Stimulated activated CD8-positive, alpha-beta memory T cell treated with anti-CD3 and anti-CD28 coated beads, Interleukin-7, amount 100 ng/mL, for 24 hours (primary cell): ENCODE measurements around the gene LRRFIP2.

Source experiments
- DNase-seq: peaks from one replicate; pipeline ENCODE4 v3.0.0-alpha.2; 2020; ENCODE audit warnings: low read depth

LRRFIP2 gene

DNA sequence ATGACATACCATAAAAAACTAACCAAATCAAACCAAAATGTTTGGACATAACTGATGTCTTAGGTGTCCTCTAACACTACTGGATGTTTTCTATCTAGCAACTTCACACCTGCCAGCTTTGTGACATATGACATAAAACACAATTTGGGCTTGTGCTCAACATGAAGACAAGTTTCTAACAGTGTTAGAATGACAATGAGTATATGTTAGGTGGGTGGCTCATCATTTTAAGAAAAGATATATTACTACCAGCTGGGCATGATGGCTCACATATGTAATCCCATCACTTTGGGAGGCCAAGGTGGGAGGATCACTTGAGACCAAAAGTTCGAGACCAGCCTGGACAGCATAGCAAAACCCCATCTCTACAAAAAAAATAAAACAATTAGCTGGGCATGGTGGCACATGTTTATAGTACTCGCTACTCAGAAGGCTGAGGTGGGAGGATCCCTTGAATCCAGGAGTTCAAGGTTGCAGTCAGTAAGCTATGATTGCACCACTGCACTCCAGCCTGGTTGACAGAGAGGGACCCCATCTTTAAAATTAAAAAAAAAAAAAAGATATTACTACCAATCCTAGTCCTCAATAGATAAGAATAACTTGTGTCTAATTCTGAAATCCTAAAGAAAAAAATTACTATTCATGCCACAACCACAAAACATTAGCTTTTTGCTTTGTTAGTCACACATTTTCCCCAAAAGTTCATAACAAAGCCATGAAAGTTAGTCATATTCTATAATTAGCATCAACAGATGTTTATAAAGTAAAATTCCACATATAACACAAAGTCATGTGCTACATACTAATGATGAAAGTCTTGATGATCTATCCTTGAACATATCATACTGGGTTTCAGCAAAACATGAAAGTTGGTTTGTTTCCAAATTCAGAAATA is 59.9 kb downstream of the LRRFIP2 start:
- DNase-seq, result no peak

DNA sequence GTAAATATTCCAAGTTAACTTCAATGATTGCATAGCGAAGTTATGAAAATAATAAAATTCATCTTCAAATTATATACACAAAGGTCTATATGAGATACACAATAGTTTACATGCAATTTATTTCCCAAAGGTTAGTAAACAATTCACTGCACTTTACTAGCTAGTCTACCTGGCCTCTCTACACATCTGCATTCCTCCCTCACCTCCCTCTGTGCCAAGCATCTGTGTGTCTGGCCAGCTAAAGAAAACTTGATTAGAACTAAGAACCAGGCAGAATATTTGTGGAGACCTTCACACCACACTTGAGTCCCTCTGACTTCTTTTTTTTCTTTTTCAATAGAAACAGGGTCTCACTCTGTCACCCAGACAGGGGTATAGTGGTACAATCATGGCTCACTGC is 61.4 kb downstream of the LRRFIP2 start:
- DNase-seq, result no peak

DNA sequence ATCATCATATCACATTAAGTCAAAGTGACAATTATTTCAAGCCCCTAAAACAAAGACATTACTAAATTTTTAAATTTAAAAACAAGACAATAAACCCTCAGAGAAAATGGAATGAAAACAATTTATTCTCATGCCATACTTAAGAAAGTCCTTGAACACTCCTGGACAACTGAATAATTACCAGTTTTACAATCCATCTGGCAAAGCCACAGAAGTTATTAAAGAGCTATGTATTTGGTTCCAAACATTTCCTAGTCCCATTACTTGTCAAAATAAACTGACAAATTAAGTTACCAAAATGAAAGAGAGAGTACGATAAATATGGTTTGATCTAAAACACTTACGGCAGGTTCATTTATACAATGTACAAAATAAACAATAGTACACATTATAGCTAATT is 63.2 kb downstream of the LRRFIP2 start:
- DNase-seq, result no peak

DNA sequence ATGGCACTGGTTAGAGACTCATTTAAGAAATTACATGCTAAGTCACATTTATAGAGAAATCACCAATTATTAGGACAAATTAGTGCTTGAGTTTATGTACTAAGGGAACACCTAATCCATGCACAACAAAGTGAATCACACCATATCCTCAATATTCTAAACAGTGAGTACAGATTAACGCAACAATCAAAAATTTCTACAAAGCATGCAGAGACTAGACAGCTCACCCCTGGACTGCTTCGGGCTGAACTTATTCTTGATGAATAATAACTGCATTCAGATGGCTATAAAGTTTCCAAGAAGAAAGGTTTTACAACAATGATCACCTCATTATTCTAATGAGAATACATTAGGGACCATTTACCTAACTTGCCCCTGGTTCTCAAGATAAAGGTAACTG is 66.5 kb downstream of the LRRFIP2 start:
- no peak for DNase-seq

DNA sequence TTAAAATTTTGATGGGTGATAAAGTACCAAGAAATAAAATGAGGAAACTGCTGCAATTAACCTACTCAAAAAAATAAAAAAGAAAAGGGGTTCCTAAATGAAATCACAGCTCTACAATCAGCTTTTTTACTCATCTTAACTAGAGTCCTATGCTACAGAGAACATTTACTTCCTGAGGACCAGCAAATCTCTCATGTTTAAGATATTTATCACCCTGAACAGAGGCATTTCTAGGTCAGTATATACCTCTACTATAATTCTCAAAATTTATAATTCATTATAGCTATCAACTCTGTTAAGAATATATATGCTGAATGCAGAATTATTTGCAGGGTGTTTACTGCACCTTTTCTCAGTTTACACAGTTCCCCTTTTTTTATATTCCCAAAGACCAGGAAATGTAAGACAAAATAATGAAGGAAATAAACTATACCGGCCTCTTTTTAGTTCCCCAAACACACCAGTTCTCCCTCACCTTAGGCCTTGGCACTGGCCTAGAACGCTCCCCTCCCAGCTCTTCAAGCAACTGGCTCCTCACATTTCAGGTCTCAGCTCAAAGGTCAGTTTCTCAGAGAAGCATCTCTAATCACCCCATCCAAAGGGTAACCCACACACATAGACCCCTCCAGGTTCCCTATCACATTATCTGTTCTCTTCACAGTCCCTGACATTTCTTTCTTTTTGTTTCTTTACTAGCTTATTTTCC is 71.1 kb downstream of the LRRFIP2 start:
- no peak for DNase-seq

DNA sequence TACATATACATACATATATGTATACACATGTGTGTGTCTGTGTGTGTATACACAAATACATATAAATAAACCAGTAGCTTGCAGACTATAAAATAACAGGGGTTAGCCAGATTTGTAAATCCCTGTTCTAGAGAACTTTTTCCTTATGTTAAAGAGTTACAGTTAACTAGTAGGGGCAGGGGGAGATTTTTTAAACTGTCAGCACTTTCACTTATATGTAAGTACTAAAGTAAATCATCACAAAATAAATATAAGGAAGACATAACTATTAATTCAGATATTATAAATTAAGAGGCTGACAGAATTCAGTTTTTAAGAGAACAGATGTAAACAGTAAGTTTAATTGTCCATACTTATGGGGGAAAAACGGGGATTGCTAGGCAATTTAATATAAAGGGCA is 74.0 kb downstream of the LRRFIP2 start:
- no peak for DNase-seq

DNA sequence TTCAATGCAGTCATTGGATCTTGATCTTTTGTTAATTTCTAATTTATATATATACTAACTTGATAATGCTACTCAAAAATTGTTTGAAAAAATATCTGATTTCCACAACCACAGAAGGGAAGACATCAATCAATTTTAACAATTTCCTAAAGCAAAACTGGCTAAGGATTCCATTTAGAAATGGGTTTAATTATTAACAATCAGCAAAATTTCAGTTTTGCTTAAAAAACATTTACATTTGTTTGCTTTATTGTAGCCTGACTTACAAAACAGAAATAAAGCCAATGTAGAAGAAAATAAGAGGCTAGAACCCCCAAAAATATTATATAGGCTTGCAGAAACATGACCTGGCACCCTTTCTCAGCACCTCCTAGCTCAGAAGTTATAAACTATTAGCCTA is 74.9 kb downstream of the LRRFIP2 start:
- DNase-seq, result no peak

DNA sequence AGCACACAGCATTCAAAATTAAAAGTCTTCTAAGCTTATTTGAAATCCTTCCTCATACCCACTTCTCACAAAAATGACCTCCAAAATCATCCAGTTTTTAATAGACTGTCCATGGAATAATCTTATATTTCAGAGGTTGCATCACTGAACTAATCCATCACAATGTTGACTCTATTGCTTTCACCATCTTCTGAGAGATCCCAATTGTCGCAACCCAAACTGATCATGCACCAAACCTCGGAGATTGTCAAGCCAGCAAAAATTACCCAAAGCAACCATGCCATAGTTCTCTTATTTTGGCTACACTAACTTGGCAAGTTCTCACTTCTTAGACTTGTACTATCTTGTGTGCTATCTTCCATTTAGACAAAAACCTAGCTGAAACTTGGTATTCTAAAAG is 75.5 kb downstream of the LRRFIP2 start:
- no peak for DNase-seq

DNA sequence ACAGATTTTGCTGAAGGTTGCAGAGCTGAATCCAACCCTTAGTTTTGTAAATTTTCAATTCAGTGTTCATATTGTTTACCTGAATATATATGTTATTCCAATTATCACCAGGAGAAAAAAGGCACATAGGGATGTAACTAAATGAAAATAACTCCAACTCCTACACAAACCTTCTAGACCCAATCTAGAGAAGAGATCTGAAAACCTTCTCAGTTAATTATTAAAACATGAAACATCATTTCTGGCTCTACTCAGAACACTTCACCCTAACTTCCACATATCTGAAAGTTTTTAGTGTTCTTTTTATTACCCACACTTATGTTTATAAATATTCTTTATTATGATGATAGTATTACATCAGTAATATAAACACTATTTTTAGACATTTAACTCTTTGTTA is 76.6 kb downstream of the LRRFIP2 start:
- no peak for DNase-seq

DNA sequence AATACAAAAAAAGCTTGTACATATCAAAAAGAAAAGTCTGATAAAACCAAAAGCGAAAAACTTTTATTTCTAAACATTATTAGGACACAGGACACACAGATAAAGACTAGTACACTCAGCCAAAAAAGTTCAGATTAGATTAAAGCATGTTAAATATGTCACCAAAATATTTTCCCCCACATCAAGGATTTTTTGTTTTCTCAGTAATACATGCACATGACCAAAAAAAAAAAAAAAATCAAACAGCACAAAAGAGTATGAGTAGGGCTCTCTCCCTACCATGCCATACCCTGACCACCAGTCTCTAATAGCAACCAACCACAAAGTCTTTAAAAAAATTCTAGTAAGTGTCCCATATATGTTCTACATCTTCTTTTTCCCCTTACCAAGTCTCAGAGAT is 77.4 kb downstream of the LRRFIP2 start:
- DNase-seq, result no peak

DNA sequence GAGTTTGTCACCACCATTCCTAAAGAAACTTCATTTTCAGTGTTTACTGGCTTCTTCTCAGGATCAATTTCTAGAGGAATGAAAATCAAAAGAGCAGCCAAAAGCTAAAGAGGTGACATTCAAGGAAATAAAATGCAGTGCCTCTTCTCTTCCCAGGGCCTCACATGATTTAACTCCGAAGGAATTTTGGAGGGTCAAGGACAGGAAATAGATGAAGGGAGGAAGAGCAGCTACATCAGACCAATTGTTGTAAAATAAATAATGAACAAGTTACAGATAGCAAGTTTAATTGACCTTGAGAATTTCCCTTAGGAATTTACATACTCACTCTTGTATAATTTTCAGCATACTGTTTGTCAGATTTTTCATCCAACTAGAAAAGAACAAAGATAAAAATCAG is 78.1 kb downstream of the LRRFIP2 start:
- DNase-seq, result no peak

DNA sequence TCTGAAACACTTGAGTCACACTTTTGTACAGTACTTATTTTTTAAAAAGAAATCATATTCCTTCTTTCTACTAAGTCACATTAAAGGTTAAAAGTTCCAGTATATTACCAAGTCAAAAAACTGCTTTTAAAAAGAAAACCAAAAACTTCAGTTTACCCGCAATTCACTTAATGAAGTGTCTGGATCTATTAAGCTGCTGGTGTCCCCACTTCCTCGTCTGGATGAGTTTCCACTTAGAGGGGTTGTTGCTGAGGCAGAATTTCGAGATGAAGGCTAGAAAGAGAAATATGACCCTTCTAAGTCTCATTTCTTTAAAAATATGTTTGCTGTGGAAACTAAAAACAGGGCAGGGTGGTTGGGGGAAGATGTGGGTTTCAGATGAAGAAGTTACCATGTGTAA is 79.7 kb downstream of the LRRFIP2 start:
- DNase-seq, result no peak

DNA sequence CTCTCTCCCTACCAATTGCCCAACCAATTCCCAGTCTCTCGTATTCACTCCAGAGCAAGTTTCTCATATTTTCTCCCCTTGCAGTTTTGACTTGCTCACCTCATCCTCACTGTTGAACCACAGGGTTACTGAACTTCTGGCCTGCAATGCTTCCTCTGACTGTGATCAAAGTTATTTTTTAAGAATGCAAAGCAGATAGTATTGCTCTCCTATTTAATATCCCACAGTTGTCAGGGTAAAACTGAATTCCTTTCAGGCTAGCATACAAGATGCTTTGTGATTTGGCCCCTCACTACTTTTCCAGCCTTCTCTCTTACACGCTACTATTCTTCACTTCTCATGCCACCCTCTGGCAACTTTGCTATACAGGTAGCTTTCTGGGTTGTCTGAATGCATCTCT is 80.9 kb downstream of the LRRFIP2 start:
- DNase-seq, result no peak

DNA sequence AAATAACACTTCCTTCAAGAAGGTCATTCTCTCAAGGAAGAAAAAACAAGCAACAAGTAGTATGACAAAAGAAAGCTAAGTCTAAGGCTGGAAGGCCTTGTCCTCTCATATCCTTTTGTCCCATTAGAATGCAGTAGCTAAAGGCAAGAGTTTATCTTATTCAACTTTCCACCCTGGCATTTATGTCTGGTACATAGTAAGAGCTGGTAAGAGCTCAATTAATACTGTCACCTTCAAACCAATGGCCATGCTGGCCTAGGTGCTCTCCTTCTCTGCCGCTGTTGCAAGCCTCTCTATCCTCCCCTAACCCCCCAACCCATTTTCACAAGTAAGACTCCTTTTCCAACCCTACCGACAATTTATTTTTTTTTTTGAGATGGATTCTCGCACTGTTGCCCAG is 81.9 kb downstream of the LRRFIP2 start:
- no peak for DNase-seq

DNA sequence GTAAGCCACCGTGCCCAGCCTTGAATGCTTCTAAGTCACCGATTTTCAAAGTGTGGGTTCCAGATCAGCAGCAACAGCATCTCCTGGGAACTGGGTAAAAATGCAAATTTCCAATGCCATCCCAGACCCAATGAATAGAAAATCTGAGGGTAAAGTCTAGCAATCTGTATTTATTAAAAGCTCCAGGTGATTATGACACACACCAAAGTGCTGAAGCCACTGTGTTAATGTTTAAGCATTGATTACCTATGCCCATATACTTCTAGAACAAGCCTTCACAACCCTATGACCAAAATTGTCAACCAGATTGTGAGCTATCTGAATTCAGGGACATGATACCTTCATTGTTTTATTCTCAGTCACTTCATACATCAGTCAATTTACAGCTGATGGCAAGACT is 86.5 kb downstream of the LRRFIP2 start:
- no peak for DNase-seq

DNA sequence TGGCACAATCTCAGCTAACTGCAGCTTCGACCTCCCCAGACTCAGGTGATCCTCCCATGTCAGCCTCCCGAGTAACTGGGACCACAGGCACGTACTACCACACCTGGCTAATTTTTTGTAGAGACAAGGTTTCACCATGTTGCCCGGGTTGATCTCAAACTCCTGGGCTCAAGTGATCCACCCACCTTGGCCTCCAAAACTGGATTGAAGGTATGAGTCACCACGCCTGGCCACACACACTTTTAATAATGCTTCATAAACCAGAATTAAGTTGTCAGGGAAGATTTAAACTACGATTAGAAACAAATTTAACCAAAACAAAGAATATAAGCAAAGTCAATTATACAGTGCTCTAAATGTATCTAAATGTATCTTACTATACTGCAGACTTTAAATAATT is 87.5 kb downstream of the LRRFIP2 start:
- no peak for DNase-seq

DNA sequence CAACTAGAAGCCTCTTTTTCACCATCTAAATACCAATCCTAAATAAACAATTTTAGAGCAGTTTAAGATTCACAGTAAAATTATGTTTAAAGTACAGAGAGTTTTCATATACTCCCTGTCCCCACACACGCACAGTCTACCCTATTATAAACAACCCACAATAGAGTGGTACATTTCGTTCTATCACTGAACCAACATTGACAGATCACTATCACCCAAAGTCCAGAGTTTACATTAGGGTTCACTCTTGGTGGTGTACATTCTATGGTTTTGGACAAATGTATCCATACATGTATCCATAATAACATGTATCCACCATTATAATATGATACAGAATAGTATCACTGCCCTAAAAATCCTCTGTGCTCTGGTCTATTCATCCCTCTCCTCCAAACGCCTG is 92.1 kb downstream of the LRRFIP2 start:
- DNase-seq, result no peak

DNA sequence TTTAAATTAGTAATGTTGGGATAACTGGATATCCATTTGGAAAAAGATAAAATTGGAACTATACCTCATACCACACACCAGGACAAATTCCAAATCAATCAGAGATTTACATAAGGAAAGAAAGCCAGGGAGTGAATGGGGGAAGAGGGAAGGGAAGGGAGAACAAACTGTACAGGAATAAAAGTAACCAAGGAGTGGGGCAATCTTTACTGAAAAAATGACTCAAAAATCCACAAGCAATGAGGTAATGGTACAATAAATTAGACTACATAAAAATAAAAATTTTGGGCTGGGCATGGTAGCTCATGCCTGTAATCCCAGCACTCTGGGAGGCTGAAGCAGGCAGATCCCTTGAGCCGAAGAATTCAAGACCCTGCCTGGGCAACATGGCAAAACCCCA is 98.4 kb downstream of the LRRFIP2 start:
- no peak for DNase-seq

DNA sequence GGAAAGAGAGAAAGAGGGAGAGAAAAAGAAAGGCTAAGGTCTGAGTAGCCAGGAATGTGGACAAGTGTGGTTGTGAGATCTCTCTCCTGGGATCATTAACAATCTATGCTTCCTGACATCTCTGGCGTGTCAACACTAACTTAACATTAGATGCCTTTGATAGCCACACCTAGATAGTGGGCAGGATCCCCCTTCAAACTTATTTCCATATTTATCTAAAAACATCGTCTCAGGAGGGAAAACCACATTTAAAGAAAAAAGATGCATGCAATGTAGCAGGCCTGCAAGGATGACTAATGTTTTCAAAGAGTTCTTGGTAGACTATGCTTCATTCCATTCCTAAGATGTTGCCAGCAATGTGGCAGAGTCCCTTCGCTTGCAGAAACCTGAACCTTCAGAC is 100.2 kb downstream of the LRRFIP2 start:
- DNase-seq, result no peak

DNA sequence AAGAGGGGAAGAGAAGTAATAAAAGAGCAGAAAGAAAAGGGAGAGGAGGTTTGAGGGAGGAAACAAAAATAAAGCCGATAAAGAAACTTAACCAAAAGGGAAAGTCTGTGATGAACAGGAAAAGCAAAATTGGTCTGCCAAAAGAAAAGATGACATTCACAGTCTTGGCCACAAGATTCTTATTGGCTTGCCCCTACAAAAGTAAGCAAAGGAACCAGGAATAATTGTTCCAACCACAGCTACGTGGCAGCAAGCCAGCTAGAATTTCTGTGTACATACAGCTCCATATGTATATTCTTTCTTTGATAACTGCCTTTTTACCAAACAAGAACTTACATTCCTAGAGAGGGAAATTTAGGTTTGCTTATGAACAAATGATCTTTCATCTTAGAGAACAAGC is 101.5 kb downstream of the LRRFIP2 start:
- DNase-seq, result no peak

DNA sequence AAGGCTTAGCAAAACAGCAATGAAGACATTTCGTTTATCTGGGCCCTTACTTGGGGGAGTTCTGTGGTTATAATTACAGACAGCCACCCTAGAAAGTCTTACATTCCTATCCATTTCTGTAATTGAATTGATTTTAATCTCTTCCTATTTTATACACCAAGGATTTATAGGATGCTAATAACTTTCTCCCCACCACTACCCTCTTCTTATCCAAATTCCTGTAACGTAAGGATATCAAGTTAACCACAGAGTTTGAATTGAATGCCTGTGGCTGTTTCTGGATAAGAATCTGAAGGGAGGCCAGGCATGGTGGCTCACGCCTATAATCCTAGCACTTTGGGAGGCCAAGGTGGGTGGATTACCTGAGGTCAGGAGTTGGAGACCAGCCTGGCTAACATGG is 102.5 kb downstream of the LRRFIP2 start:
- DNase-seq, result no peak

DNA sequence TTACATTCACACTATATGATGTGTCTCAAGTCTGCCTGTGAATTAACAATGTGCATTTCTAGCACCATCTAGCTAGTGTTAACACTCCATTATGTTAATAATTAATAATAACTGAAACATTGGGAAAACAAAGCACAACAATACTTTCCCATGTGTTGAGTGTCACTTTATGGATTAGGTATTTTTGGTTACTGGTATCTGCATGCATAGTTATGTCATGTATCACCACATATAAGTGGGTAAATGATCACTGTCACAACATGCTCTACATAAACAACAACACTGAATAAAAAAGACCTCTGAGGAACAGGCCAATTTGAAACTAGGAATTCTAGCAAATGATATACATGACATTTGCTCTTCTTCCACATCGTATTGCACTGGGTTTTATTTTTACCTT is 106.4 kb downstream of the LRRFIP2 start:
- DNase-seq, result no peak

DNA sequence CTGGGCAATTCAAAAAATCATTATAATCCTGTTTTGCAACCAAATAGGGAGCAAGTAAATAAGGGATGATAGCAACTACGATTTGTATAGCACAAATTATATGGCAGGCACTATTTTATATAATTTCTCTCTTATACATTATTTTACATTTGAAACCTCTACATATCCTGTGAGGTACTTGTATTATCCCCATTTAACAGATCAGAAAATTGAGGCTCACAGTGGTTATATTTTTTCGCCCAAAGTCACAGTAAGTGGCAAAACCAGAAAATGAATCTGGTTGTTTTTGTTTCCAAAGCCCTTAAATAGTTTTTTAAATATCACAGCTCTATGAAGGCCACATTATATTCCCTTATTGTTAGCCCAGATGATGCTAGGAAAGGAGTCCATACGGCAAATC is 106.8 kb downstream of the LRRFIP2 start:
- no peak for DNase-seq

DNA sequence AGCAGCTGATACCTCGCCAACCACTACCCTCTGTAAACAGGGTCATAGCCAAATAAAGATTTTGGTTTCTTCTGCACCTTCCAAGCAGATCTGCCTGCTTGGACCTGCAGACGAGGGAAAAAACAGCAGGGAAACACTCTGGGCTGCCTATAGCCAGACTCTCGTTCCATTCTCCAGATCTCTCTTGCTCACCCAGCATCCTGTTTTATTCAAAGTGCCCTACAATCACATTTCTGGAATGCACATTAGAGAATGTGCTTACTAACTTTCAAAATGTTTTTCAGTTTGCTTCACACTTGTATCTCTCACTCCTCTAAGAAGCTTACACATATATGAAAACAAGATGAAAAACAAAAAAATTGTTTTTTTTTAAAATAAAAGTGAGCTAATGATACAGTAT is 109.6 kb downstream of the LRRFIP2 start:
- DNase-seq, result no peak
